Pancreas (tissue), 10 donors: Measurements from ENCODE around the gene SDR42E2. TPM values are rescaled to one million over a fixed set of nuclear protein-coding genes. Genes with fewer than 3 reads are reported as not detected.

Experiments
- ATAC-seq, 4 donors: fragments of 200-7000 bp; cut with Tn5 transposase; one replicate each; pipeline versions ENCODE4 v1.8.0 to v1.9.1; 2020; ENCODE audit warnings: mild to moderate bottlenecking in 4 of 4, moderate library complexity in 4 of 4
- DNase-seq, 6 donors: peaks; one replicate each; pipeline ENCODE4 v3.0.0-alpha.2; 2020
- FAIRE-seq: peaks from 2 replicates; lab custom pipeline; 2012; peaks lifted over from hg19 to GRCh38; lab: Jason Lieb, UNC
- H3K27ac ChIP-seq, 4 donors: fragments of 200-600 bp; sonication (generic); 1 replicate in 3 of 4; 2 replicates in 1 of 4; pipeline versions ENCODE4 v1.5.0 to v1.8.0; 2020
- H3K27me3 ChIP-seq, 4 donors: fragments of 200-600 bp; one replicate each; pipeline ENCODE4 v1.8.0; 2021
- H3K36me3 ChIP-seq, 3 donors: fragments of 200-600 bp; sonication (generic) in 1 of 3; one replicate each; pipeline versions ENCODE4 v1.5.0 to v1.8.0; 2020 to 2021
- H3K4me1 ChIP-seq, 3 donors: fragments of 200-600 bp; one replicate each; pipeline ENCODE4 v1.8.0; 2021
- H3K4me3 ChIP-seq, 4 donors: fragments of 200-600 bp; sonication (generic) in 2 of 4; one replicate each; pipeline versions ENCODE4 v1.5.0 to v1.8.0; 2020 to 2021
- H3K9me3 ChIP-seq, 4 donors: fragments of 200-600 bp; one replicate each; pipeline ENCODE4 v1.8.0; 2021
- CTCF ChIP-seq, 4 donors: fragments of 200-600 bp; sonication (generic) in 3 of 4; IDR thresholded peaks; one replicate each; pipeline versions ENCODE4 v1.5.0 to v1.8.0; 2021; ENCODE audit warnings: antibody characterized with exemption in 4 of 4
- WGBS, 2 donors: extraction: QIAGEN DNeasy Blood & Tissue Kit; methylation state at CpG; one replicate each; pipeline ENCODE4 v1.1.7; 2013; 5-methylcytosine and 5-hydroxymethylcytosine counted together
- intact Hi-C, 3 donors: fragments of 100-400 bp; cut with DNase I; formaldehyde crosslinking; loops; one replicate each; pipeline versions ENCODE4 v1.11.1 to v1.14.2; 2022
- polyA plus RNA-seq, 2 donors: library from polyadenylated mRNA; stranded (reverse); fragments of 200-250 nt; gene quantifications; one replicate each; pipeline ENCODE4 v1.2.3, GENCODE V29; 2013
- total RNA-seq, 6 donors: library from RNA; stranded (reverse); fragmentation: NEBNext Ultra II Directional in 4 of 6; extraction: Animal tissue kit (Norgen Biotek cat#: 25700) in 4 of 6; gene quantifications; one replicate each; pipeline versions ENCODE4 v1.2.1 to v1.2.4, GENCODE V29; 2021 to 2023
- donor health status: healthy with polysubstance abuse.
- donor health status: DM: no; HTN: no; CAD: no; lungs with moderate emphysema.
- donor health status: DM: no; HTN: no; CAD: no.
- donor health status: control.
- donor health status: control.
- donor health status: Bipolar disorder and iron deficiency.
- donor health status: DM: yes; HTN: yes; CAD: no.
- donor health status: DM: no; HTN: no; CAD: no.
- donor health status: DM: no; HTN: no; CAD: no.
- donor health status: DM: yes; HTN: yes; CAD: no.

Gene SDR42E2
- total and polyA plus RNA-seq, 8 donors: 0.07 TPM; not detected in 7

- H3K4me1 ChIP-seq: peaks cover 0 to 18% (median 11%) of the 10 kb centered on the region in 3 donors
- H3K9me3 ChIP-seq: no peaks in the 10 kb centered on the region
- TF ChIP-seq CTCF (IDR thresholded peaks at IDR 0.05): no peak
- H3K4me3 ChIP-seq: peak overlapping the region in 3 of 4 donors; percentile 25 to 95 (median 90)
- intact Hi-C loops: loop anchor here in 1 of 3 donors (5.0 kb wide), 1 partner anchor 87 kb away; no protein-coding TSS in a partner anchor
- peak overlapping the region; percentile 83 to 92 (median 86) for H3K27ac ChIP-seq
- H3K36me3 ChIP-seq: no peaks in the 10 kb centered on the region
- FAIRE-seq (no peak), ATAC-seq (no peak), DNase-seq (no peak)
- WGBS, 2 donors: 2 to 4% methylated on average over 11 of the region's 11 CpGs
- H3K27me3 ChIP-seq: no peaks in the 10 kb centered on the region
Measured at GRCh38 chr16:22205577-22206012, 43.3 kb downstream of the SDR42E2 start.

GRCh38 chr16:22206013-22206841, 43.9 kb downstream of the SDR42E2 start, which contains the start of gene EEF2K:
TSS of gene EEF2K (plus strand) at chr16:22206278. CDS start at chr16:22225730, 19,452 bp downstream.
- Histone ChIP-seq H3K27ac (peak within 1 kb of the TSS; percentile 83 to 92 (median 86)), H3K4me3 (peak within 1 kb of the TSS; percentile 63 to 95 (median 86))

GRCh38 chr16:22206842-22207714, 44.8 kb downstream of the SDR42E2 start:
- no peak for FAIRE-seq
- intact Hi-C loops: loop anchor here in 1 of 3 donors (5.0 kb wide), 1 partner anchor 85 kb away; no protein-coding TSS in a partner anchor
- WGBS, 2 donors: 5 to 6% methylated on average over 34 to 35 of the region's 35 CpGs

More at GRCh38 chr16:22206013-22206841, 43.9 kb downstream of the SDR42E2 start, which contains the start of gene EEF2K:
- DNase-seq: peak; percentile 92 to 98 (median 96)
- H3K27me3 ChIP-seq: no peaks in the 10 kb centered on the region
- no peaks in the 10 kb centered on the region for H3K36me3 ChIP-seq
- peak; percentile 88 to 92 (median 89) for ATAC-seq
- no peaks in the 10 kb centered on the region for H3K9me3 ChIP-seq
- 1% methylated on average over 49 to 74 of the region's 74 CpGs for WGBS, 2 donors
- H3K4me1 ChIP-seq: peaks cover 0 to 18% (median 11%) of the 10 kb centered on the region in 3 donors
- intact Hi-C loops: loop anchor here in 1 of 3 donors (5.0 kb wide), 1 partner anchor 86 kb away; no protein-coding TSS in a partner anchor
- FAIRE-seq: no peak
- TF ChIP-seq CTCF (IDR thresholded peaks at IDR 0.05): peak; percentile 70 to 87 (median 82)

More at GRCh38 chr16:22206842-22207714, 44.8 kb downstream of the SDR42E2 start:
- DNase-seq: peak; percentile 85 to 93 (median 88)
- no peaks in the 10 kb centered on the region for H3K27me3 ChIP-seq
- no peaks in the 10 kb centered on the region for H3K36me3 ChIP-seq
- no peaks in the 10 kb centered on the region for H3K9me3 ChIP-seq
- no peak for TF ChIP-seq CTCF (IDR thresholded peaks at IDR 0.05)
- ATAC-seq: peak; percentile 72 to 78 (median 74)
- H3K27ac ChIP-seq: peak overlapping the region; percentile 83 to 92 (median 86)
- H3K4me1 ChIP-seq: peaks cover 0 to 18% (median 11%) of the 10 kb centered on the region in 3 donors
- peak overlapping the region; percentile 63 to 95 (median 86) for H3K4me3 ChIP-seq
